ENCODE data around the gene CFB.

CFB gene

DNA sequence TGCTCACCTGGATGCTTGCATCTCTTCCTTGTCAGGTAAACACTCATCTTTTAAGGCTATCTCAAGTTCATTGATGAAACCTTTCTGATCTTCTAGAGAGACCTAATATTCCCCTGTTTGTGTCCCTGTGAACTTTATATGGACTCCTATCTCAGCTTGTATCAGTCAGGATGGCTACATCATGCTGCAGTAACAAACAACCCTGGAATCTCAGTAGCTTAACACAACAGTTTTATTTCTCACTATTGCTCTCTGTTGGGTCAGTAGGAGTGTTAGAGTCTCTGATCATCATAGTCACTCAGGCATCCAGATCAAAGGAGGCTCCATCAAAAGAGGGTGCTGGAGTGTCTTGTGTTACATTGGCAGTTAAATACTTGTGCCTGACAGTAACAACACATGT lies 30.5 kb upstream of the CFB start:
- TF ChIP-seq, protein P1, sequence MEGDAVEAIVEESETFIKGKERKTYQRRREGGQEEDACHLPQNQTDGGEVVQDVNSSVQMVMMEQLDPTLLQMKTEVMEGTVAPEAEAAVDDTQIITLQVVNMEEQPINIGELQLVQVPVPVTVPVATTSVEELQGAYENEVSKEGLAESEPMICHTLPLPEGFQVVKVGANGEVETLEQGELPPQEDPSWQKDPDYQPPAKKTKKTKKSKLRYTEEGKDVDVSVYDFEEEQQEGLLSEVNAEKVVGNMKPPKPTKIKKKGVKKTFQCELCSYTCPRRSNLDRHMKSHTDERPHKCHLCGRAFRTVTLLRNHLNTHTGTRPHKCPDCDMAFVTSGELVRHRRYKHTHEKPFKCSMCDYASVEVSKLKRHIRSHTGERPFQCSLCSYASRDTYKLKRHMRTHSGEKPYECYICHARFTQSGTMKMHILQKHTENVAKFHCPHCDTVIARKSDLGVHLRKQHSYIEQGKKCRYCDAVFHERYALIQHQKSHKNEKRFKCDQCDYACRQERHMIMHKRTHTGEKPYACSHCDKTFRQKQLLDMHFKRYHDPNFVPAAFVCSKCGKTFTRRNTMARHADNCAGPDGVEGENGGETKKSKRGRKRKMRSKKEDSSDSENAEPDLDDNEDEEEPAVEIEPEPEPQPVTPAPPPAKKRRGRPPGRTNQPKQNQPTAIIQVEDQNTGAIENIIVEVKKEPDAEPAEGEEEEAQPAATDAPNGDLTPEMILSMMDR (conservative IDR thresholded peaks at IDR 0.05; ENCODE audit: low read length): no peak
- no peak for DNase-seq (ENCODE audit: low read depth)
- H3K4me3 ChIP-seq (ENCODE audit: low read length): no peak overlapping the region

GRCh38 chr6:31915756-31916155 lies 30.1 kb upstream of the CFB start:
- H3K4me3 ChIP-seq (ENCODE audit: low read length): no peak overlapping the region
- TF ChIP-seq, protein P1 (conservative IDR thresholded peaks at IDR 0.05; ENCODE audit: low read length): no peak
- no peak for DNase-seq (ENCODE audit: low read depth)

DNA sequence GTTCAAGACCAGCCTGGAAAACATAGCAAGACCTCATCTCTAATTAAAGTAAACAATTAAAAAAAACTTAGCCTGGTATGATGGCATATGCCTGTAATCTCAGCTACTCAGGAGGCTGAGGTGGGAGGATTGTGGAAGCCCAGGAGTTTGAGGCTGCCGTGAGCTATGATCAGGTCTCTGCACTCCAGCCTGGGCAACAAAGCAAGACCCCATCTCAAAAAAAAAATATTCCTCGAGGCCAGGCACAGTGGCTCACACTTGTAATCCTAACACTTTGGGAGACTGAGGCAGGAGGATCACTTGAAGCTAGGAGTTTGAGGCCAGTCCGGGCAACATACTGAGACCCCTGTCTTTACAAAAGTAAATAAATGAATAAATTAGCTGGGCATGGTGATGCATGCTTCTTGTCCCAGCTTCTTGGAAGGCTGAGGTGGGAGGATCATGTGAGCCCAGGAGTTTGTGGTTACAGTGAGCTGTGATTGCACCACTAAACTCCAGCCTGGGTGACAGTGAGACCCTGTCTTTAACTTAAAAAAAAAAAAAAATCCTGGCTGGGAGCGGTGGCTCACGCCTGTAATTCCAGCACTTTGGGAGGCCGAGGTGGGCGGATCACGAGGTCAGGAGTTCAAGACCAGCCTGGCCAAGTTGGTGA lies 27.7 kb upstream of the CFB start:
- H3K4me3 ChIP-seq (ENCODE audit: low read length): no peak overlapping the region
- peak; percentile 33 for DNase-seq (ENCODE audit: low read depth)
- TF ChIP-seq, protein P1 (conservative IDR thresholded peaks at IDR 0.05; ENCODE audit: low read length): no peak

DNA sequence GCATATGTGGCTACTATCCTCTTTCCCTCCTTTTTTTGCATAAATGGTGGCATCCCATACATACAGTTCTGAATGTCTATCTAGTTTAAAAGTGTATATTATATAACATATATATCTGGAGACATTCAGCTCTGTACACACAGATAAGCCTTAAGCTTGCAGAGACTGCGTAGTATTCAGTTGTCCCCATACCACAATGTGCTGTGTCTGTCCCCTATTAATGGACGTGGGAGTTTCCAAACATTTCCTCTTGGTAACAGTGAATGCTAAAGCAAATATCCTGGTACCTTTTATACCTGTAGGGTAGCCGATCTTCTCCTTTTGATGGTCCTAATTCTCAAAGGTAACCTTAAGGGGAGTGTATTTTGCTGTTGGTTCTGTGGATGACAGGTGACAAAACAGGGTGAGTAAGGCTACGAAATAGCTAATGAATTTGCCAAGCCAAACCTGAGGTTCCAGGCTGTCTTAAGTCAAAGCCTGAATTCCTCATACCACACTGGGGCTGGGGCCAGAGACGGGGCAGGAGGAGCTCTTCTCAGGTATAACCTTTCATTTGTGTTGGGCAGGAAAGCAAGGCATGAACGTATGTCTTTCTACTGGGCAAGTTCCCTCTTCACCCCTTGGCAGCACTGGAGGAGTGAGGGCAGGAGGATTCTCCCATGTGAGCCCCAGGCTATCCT lies 26.1 kb upstream of the CFB start:
- TF ChIP-seq, protein P1 (conservative IDR thresholded peaks at IDR 0.05; ENCODE audit: low read length): no peak
- no peak for DNase-seq (ENCODE audit: low read depth)
- H3K4me3 ChIP-seq (ENCODE audit: low read length): no peak overlapping the region

DNA sequence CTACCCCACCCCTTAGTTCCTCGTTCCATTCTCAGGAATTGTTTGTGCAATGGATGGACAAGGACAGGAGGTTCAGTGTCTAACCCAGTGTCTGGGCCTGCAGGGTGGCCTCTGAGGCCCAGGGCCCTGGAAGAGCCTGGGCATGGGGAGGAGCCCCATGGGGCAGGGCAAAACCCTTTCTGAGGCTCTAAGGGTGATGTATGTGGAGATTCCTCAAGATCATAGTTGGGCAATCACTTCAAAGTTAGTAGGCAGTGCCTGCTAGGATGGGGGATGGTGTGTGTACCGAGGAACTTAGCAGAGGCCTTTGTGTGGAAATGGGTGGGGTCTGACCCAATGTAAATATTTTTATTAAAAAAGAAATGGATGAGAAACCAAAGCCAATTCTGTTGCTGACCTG lies 25.1 kb upstream of the CFB start:
- TF ChIP-seq, protein P1 (conservative IDR thresholded peaks at IDR 0.05; ENCODE audit: low read length): no peak
- no peak overlapping the region for H3K4me3 ChIP-seq (ENCODE audit: low read length)
- DNase-seq (ENCODE audit: low read depth): no peak

DNA sequence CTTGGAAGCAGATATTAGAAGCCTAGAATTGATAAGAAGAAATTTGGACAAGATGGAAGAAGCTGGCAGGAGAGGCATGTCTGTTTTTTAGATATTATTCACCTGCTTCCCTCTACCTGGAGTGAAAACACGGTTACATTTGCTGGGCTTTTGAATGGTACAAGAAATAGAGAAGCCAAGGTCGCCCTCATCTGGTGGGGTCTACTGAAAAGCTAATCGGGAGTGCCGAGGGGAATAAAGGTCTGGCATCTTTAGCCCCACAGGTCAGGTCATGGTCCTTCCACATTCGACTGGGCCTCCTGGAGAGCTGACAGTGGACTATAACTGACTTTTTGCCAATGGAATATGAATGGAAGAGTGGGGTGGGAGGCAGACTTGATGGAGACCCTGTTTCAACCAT lies 23.0 kb upstream of the CFB start:
- DNase-seq (ENCODE audit: low read depth): no peak
- no peak overlapping the region for H3K4me3 ChIP-seq (ENCODE audit: low read length)
- TF ChIP-seq, protein P1 (conservative IDR thresholded peaks at IDR 0.05; ENCODE audit: low read length): peak; percentile 21; the same call in 1 of the 2 replicates

DNA sequence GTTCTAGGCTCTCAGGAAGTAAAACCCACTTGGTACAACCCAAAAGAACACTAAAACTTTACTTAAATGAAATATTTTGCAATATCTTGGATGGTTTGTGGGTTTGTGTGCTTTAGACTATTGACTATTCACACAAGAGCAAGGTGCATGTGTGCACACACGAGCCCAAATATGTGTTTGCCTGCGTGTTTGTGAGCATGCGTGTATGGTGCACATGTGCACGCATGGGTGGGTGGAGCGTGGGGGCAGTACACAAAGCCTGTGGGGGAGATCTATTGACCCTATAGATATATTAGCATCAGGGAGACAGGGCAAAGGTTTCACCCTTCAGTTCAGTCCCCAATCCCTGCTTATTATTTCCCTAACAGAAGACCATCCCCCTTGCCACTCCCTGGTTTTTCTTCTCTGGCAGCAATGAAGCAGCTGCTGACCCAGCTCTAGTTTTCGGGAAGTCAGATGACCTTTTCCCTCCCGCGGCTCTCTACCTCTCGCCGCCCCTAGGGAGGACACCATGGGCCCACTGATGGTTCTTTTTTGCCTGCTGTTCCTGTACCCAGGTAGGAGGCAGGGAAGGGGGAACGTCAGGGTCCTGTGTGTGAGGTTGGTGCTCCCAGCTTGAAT lies 18.5 kb upstream of the CFB start, which contains the start of gene C2:
Gene C2, plus strand, starts transcription at position 476 of the 621 bp plus-strand sequence. Its CDS starts 36 bp downstream, at position 512.
- DNase-seq (ENCODE audit: low read depth): no peak
- H3K4me3 ChIP-seq (ENCODE audit: low read length): no peak within 1 kb of the TSS
- TF ChIP-seq, protein P1 (conservative IDR thresholded peaks at IDR 0.05; ENCODE audit: low read length): no peak

Data from AG10803 (cell line).